HEK293 (cell line): Measurements from ENCODE around the gene NYAP2.

Experiments
- CTCF ChIP-seq: fragments of 450-650 bp; formaldehyde crosslinking; IDR thresholded peaks from 2 replicates; pipeline ENCODE4 v1.5.1; 2016; ENCODE audit warnings: missing biosample characterization, missing genetic modification characterization
- PRDM2 ChIP-seq: fragments of 450-650 bp; formaldehyde crosslinking; IDR thresholded peaks from 2 replicates; pipeline ENCODE4 v1.5.1; 2016; ENCODE audit warnings: missing biosample characterization, missing genetic modification characterization, borderline replicate concordance
- TCF7L2 ChIP-seq: IDR thresholded peaks from 2 replicates; pipeline ENCODE4 v1.6.1; 2011; ENCODE audit warnings: low read depth, mild to moderate bottlenecking, inconsistent platforms, low read length, moderate library complexity, borderline replicate concordance
- ZFP69B ChIP-seq: fragments of 450-650 bp; formaldehyde crosslinking; IDR thresholded peaks from 2 replicates; pipeline ENCODE4 v1.5.1; 2016; ENCODE audit warnings: missing biosample characterization, missing genetic modification characterization
- ZNF350 ChIP-seq: fragments of 450-650 bp; formaldehyde crosslinking; IDR thresholded peaks from 2 replicates; pipeline ENCODE4 v1.5.0; 2017; ENCODE audit warnings: missing biosample characterization, mild to moderate bottlenecking, missing genetic modification characterization
- ZNF501 ChIP-seq: fragments of 450-650 bp; formaldehyde crosslinking; IDR thresholded peaks from 2 replicates; pipeline ENCODE4 v1.5.1; 2016; ENCODE audit warnings: missing biosample characterization, missing genetic modification characterization
- ZNF510 ChIP-seq: fragments of 450-650 bp; formaldehyde crosslinking; IDR thresholded peaks from 2 replicates; pipeline ENCODE4 v1.5.1; 2018; ENCODE audit warnings: mild to moderate bottlenecking, missing genetic modification characterization, missing biosample characterization; ENCODE audit not compliant: insufficient replicate concordance
- ZNF791 ChIP-seq: fragments of 450-650 bp; formaldehyde crosslinking; IDR thresholded peaks from 2 replicates; pipeline ENCODE4 v1.5.1; 2016; ENCODE audit warnings: missing biosample characterization, missing genetic modification characterization
- TF ChIP-seq, protein P1 (sequence below): fragments of 450-650 bp; formaldehyde crosslinking; IDR thresholded peaks from 2 replicates; pipeline ENCODE4 v1.5.1; 2016; ENCODE audit warnings: missing biosample characterization, missing genetic modification characterization
- TF ChIP-seq, protein P2 (sequence below): IDR thresholded peaks from 2 replicates; pipeline ENCODE4 v1.6.1; 2011; ENCODE audit warnings: mild to moderate bottlenecking, low read depth, low read length, borderline replicate concordance
- TF ChIP-seq, protein P3 (sequence below): fragments of 450-650 bp; formaldehyde crosslinking; IDR thresholded peaks from 2 replicates; pipeline ENCODE4 v1.5.1; 2016; ENCODE audit warnings: missing biosample characterization, missing genetic modification characterization
- TF ChIP-seq, protein P4 (sequence below): fragments of 450-650 bp; formaldehyde crosslinking; conservative IDR thresholded peaks from 2 replicates; pipeline ENCODE4 v1.5.1; 2016; ENCODE audit warnings: low read depth, missing biosample characterization, missing genetic modification characterization

DNA sequence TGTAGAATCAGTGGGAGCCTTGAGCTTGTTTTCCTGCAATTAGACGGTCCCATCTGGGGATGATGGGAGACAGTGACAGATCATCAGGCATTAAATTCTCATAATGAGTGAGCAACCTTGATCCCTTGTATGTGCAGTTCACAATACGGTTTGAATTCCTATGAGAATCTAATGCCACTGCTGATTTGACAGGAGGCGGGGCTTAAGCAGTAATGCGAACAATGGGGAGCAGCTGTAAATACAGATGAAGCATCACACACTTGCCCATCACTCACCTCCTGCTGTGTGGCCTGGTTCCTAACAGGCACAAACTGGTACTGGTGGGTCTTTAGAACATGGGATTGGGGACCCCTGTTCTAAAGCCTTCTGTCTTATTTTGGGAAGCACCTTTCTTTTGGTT, 17.9 kb upstream of the NYAP2 start:
- TF ChIP-seq PRDM2, result no peak
- no peak for TF ChIP-seq ZNF791 (tag by site-specific recombination)
- TF ChIP-seq TCF7L2, result no peak
- TF ChIP-seq, protein P1, sequence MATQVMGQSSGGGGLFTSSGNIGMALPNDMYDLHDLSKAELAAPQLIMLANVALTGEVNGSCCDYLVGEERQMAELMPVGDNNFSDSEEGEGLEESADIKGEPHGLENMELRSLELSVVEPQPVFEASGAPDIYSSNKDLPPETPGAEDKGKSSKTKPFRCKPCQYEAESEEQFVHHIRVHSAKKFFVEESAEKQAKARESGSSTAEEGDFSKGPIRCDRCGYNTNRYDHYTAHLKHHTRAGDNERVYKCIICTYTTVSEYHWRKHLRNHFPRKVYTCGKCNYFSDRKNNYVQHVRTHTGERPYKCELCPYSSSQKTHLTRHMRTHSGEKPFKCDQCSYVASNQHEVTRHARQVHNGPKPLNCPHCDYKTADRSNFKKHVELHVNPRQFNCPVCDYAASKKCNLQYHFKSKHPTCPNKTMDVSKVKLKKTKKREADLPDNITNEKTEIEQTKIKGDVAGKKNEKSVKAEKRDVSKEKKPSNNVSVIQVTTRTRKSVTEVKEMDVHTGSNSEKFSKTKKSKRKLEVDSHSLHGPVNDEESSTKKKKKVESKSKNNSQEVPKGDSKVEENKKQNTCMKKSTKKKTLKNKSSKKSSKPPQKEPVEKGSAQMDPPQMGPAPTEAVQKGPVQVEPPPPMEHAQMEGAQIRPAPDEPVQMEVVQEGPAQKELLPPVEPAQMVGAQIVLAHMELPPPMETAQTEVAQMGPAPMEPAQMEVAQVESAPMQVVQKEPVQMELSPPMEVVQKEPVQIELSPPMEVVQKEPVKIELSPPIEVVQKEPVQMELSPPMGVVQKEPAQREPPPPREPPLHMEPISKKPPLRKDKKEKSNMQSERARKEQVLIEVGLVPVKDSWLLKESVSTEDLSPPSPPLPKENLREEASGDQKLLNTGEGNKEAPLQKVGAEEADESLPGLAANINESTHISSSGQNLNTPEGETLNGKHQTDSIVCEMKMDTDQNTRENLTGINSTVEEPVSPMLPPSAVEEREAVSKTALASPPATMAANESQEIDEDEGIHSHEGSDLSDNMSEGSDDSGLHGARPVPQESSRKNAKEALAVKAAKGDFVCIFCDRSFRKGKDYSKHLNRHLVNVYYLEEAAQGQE, result no peak
- no peak for TF ChIP-seq CTCF (tag by site-specific recombination)
- TF ChIP-seq ZFP69B (tag by site-specific recombination), result no peak
- TF ChIP-seq, protein P2, sequence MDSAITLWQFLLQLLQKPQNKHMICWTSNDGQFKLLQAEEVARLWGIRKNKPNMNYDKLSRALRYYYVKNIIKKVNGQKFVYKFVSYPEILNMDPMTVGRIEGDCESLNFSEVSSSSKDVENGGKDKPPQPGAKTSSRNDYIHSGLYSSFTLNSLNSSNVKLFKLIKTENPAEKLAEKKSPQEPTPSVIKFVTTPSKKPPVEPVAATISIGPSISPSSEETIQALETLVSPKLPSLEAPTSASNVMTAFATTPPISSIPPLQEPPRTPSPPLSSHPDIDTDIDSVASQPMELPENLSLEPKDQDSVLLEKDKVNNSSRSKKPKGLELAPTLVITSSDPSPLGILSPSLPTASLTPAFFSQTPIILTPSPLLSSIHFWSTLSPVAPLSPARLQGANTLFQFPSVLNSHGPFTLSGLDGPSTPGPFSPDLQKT, result no peak
- no peak for TF ChIP-seq ZNF501 (tag by site-specific recombination)
- TF ChIP-seq ZNF350 (tag by site-specific recombination), result no peak
- TF ChIP-seq, protein P3, sequence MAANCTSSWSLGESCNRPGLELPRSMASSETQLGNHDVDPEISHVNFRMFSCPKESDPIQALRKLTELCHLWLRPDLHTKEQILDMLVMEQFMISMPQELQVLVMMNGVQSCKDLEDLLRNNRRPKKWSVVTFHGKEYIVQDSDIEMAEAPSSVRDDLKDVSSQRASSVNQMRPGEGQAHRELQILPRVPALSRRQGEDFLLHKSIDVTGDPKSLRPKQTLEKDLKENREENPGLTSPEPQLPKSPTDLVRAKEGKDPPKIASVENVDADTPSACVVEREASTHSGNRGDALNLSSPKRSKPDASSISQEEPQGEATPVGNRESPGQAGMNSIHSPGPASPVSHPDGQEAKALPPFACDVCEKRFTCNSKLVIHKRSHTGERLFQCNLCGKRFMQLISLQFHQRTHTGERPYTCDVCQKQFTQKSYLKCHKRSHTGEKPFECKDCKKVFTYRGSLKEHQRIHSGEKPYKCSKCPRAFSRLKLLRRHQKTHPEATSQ (tag by site-specific recombination), result no peak
- TF ChIP-seq, protein P4, sequence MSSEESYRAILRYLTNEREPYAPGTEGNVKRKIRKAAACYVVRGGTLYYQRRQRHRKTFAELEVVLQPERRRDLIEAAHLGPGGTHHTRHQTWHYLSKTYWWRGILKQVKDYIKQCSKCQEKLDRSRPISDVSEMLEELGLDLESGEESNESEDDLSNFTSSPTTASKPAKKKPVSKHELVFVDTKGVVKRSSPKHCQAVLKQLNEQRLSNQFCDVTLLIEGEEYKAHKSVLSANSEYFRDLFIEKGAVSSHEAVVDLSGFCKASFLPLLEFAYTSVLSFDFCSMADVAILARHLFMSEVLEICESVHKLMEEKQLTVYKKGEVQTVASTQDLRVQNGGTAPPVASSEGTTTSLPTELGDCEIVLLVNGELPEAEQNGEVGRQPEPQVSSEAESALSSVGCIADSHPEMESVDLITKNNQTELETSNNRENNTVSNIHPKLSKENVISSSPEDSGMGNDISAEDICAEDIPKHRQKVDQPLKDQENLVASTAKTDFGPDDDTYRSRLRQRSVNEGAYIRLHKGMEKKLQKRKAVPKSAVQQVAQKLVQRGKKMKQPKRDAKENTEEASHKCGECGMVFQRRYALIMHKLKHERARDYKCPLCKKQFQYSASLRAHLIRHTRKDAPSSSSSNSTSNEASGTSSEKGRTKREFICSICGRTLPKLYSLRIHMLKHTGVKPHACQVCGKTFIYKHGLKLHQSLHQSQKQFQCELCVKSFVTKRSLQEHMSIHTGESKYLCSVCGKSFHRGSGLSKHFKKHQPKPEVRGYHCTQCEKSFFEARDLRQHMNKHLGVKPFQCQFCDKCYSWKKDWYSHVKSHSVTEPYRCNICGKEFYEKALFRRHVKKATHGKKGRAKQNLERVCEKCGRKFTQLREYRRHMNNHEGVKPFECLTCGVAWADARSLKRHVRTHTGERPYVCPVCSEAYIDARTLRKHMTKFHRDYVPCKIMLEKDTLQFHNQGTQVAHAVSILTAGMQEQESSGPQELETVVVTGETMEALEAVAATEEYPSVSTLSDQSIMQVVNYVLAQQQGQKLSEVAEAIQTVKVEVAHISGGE (tag by site-specific recombination), result no peak
- TF ChIP-seq ZNF510 (tag by site-specific recombination), result no peak
